ENCODE results near the gene CAMTA1.

The CAMTA1 gene

GRCh38 chr1:6899621-6900020 is 114.4 kb downstream of the CAMTA1 start:
- H3K4me3 ChIP-seq (ENCODE audit: low read length), result no peak overlapping the region
- no peak for TF ChIP-seq CTCF (IDR thresholded peaks at IDR 0.05; ENCODE audit: insufficient read depth, low read depth, low read length, missing control alignments)
- DNase-seq (ENCODE audit: low read depth), result no peak

- TF ChIP-seq CTCF (IDR thresholded peaks at IDR 0.05; ENCODE audit: insufficient read depth, low read depth, low read length, missing control alignments), result no peak
- H3K4me3 ChIP-seq (ENCODE audit: low read length), result no peak overlapping the region
- DNase-seq (ENCODE audit: low read depth), result no peak
These were observed 116.9 kb downstream of the CAMTA1 start for GRCh38 chr1:6902153-6902552.

- DNase-seq (ENCODE audit: low read depth), result no peak
- H3K4me3 ChIP-seq (ENCODE audit: low read length), result no peak overlapping the region
- TF ChIP-seq CTCF (IDR thresholded peaks at IDR 0.05; ENCODE audit: insufficient read depth, low read depth, low read length, missing control alignments), result no peak
These were observed 119.4 kb downstream of the CAMTA1 start for GRCh38 chr1:6904476-6905170.

GRCh38 chr1:6905331-6905730 is 120.1 kb downstream of the CAMTA1 start:
- no peak for TF ChIP-seq CTCF (IDR thresholded peaks at IDR 0.05; ENCODE audit: insufficient read depth, low read depth, low read length, missing control alignments)
- H3K4me3 ChIP-seq (ENCODE audit: low read length), result no peak overlapping the region
- DNase-seq (ENCODE audit: low read depth), result no peak

- DNase-seq (ENCODE audit: low read depth), result no peak
- no peak overlapping the region for H3K4me3 ChIP-seq (ENCODE audit: low read length)
- TF ChIP-seq CTCF (IDR thresholded peaks at IDR 0.05; ENCODE audit: insufficient read depth, low read depth, low read length, missing control alignments), result no peak
These were observed 120.5 kb downstream of the CAMTA1 start for GRCh38 chr1:6905790-6906189.

GRCh38 chr1:6906783-6907182 is 121.5 kb downstream of the CAMTA1 start:
- TF ChIP-seq CTCF (IDR thresholded peaks at IDR 0.05; ENCODE audit: insufficient read depth, low read depth, low read length, missing control alignments), result no peak
- DNase-seq (ENCODE audit: low read depth), result no peak

GRCh38 chr1:6907201-6907600 is 121.9 kb downstream of the CAMTA1 start:
- H3K4me3 ChIP-seq (ENCODE audit: low read length), result no peak overlapping the region
- no peak for DNase-seq (ENCODE audit: low read depth)
- no peak for TF ChIP-seq CTCF (IDR thresholded peaks at IDR 0.05; ENCODE audit: insufficient read depth, low read depth, low read length, missing control alignments)

More at GRCh38 chr1:6906783-6907182, 121.5 kb downstream of the CAMTA1 start:
- H3K4me3 ChIP-seq (ENCODE audit: low read length), result no peak overlapping the region

Measured in epithelial cell of esophagus (primary cell).